GM12878 (cell line): ENCODE data around the gene ATF6. TPM values are rescaled to one million over a fixed set of nuclear protein-coding genes. Genes with fewer than 3 reads are reported as not detected.

Source experiments
- ATAC-seq: fragments of 200-7000 bp; cut with Tn5 transposase; 3 replicates; pipeline ENCODE4 v1.9.1; 2020; ENCODE audit warnings: mild to moderate bottlenecking, moderate library complexity
- BruUV-seq: library from RNA; stranded (reverse); fragments of 400-500 nt; replicated peaks from 2 replicates; lab custom pipeline; 2021; lab: Mats Ljungman, UMichigan
- CTCF ChIA-PET: fragments of 300-600 bp; sonication (Branson Sonifier 250); formaldehyde crosslinking; extraction: SDS; loops from one replicate; lab custom pipeline; 2021; ENCODE audit warnings: inconsistent platforms; lab: Yijun Ruan, JAX
- POLR2A ChIA-PET: fragments of 350-600 bp; formaldehyde crosslinking; extraction: SDS; loops from one replicate; lab custom pipeline; 2021; ENCODE audit warnings: inconsistent platforms; lab: Charles Lee
- RAD21 ChIA-PET: fragments of 300-600 bp; sonication (Branson Sonifier 250); formaldehyde crosslinking; loops from one replicate; lab custom pipeline; 2023; ENCODE audit warnings: antibody characterized with exemption; ENCODE audit not compliant: unreplicated experiment; lab: Charles Lee
- SMC1A ChIA-PET: fragments of 300-600 bp; sonication (Branson Sonifier 250); formaldehyde crosslinking; loops from one replicate; lab custom pipeline; 2023; ENCODE audit not compliant: unreplicated experiment, uncharacterized antibody; lab: Charles Lee
- DNase-seq: peaks from one replicate; pipeline ENCODE4 v3.0.0-alpha.2; 2011; ENCODE audit warnings: low read depth, low spot score
- FAIRE-seq: peaks from 3 replicates; lab custom pipeline; 2011; peaks lifted over from hg19 to GRCh38; lab: Jason Lieb, UNC
- H2AFZ ChIP-seq: 2 replicates; pipeline ENCODE4 v1.6.0; 2011; ENCODE audit warnings: low read depth, low read length, control low read depth; ENCODE audit not compliant: control insufficient read depth
- H3K27ac ChIP-seq: 2 replicates; pipeline ENCODE4 v1.5.1; 2011; ENCODE audit warnings: control low read depth; ENCODE audit not compliant: control insufficient read depth, insufficient read depth
- H3K27me3 ChIP-seq, 2 experiments: replicated peaks in 1 of 2; 2 replicates each; pipeline versions ENCODE4 v1.6.0 to v1.6.1; 2011; ENCODE audit warnings: low read length in 1 of 2; ENCODE audit not compliant: control insufficient read depth in 2 of 2, insufficient read depth in 2 of 2
- H3K36me3 ChIP-seq, 2 experiments: 2 replicates each; pipeline ENCODE4 v1.5.1; 2011; ENCODE audit warnings: low read length in 1 of 2; ENCODE audit not compliant: control insufficient read depth in 2 of 2, insufficient read depth in 2 of 2
- H3K4me1 ChIP-seq: 2 replicates; pipeline ENCODE4 v1.6.1; 2011; ENCODE audit warnings: mild to moderate bottlenecking, low read length, moderate library complexity, mixed read lengths; ENCODE audit not compliant: control insufficient read depth, insufficient read depth
- H3K4me2 ChIP-seq: 2 replicates; pipeline ENCODE4 v1.6.0; 2011; ENCODE audit warnings: control low read depth; ENCODE audit not compliant: control insufficient read depth, insufficient read depth
- H3K4me3 ChIP-seq: fragments of 200-600 bp; sonication (generic); 2 replicates; pipeline ENCODE4 v1.5.1; 2016
- H3K79me2 ChIP-seq: 2 replicates; pipeline ENCODE4 v1.6.0; 2011; ENCODE audit warnings: low read length; ENCODE audit not compliant: control insufficient read depth, insufficient read depth
- H3K9ac ChIP-seq: 2 replicates; pipeline ENCODE4 v1.8.0; 2011; ENCODE audit warnings: low read length, control low read depth, mixed read lengths; ENCODE audit not compliant: control insufficient read depth, insufficient read depth
- H3K9me3 ChIP-seq: replicated peaks from 3 replicates; pipeline ENCODE4 v1.5.1; 2011; ENCODE audit warnings: mild to moderate bottlenecking, low read length; ENCODE audit not compliant: control insufficient read depth, insufficient read depth
- H4K20me1 ChIP-seq: 2 replicates; pipeline ENCODE4 v1.6.0; 2011; ENCODE audit not compliant: control insufficient read depth, insufficient read depth
- BACH1 ChIP-seq: fragments of 450-650 bp; IDR thresholded peaks from 2 replicates; pipeline ENCODE4 v1.6.1; 2017; ENCODE audit warnings: mild to moderate bottlenecking, borderline replicate concordance
- BRCA1 ChIP-seq: IDR thresholded peaks from 2 replicates; pipeline ENCODE4 v1.6.1; 2011; ENCODE audit warnings: low read depth, low read length, improper control_type of control experiment
- CBX3 ChIP-seq: fragments of 200-600 bp; sonication (generic); IDR thresholded peaks from 2 replicates; pipeline ENCODE4 v1.6.1; 2016; ENCODE audit warnings: low read depth, borderline replicate concordance
- CBX5 ChIP-seq: sonication (generic); IDR thresholded peaks from 2 replicates; pipeline ENCODE4 v1.6.1; 2016; ENCODE audit warnings: low read depth, moderate library complexity, mild to moderate bottlenecking, inconsistent platforms
- EED ChIP-seq: sonication (generic); IDR thresholded peaks from 2 replicates; pipeline ENCODE4 v1.6.1; 2016; ENCODE audit warnings: antibody characterized with exemption, low read depth
- EZH2 ChIP-seq: IDR thresholded peaks from 2 replicates; pipeline ENCODE4 v1.6.1; 2012; ENCODE audit warnings: low read depth, mild to moderate bottlenecking, control low read depth, inconsistent platforms, low read length, borderline replicate concordance; ENCODE audit not compliant: control insufficient read depth
- MYB ChIP-seq: fragments of 150-350 bp; IDR thresholded peaks from 2 replicates; pipeline ENCODE4 v1.6.1; 2014; ENCODE audit warnings: mild to moderate bottlenecking, low read depth, low read length, borderline replicate concordance
- POLR2AphosphoS5 ChIP-seq: IDR thresholded peaks from 2 replicates; pipeline ENCODE4 v1.6.1; 2011; ENCODE audit warnings: mild to moderate bottlenecking, low read length, inconsistent platforms
- SRF ChIP-seq, 2 experiments: IDR thresholded peaks; 2 replicates each; pipeline ENCODE4 v1.6.1; 2011; ENCODE audit warnings: low read depth in 2 of 2, low read length in 2 of 2, mild to moderate bottlenecking in 1 of 2, moderate library complexity in 1 of 2
- WGBS: methylation state at CpG from one replicate; pipeline ENCODE4 v1.1.6; 2016; ENCODE audit warnings: low lambda C conversion rate; ENCODE audit not compliant: insufficient replicate concordance, insufficient coverage; ENCODE audit errors: missing lambda C conversion rate; 5-methylcytosine and 5-hydroxymethylcytosine counted together
- in situ Hi-C: fragments of 300-500 bp; cut with MboI; formaldehyde crosslinking; loops from 9 replicates; pipeline ENCODE4 v1.14.3; 2018; ENCODE audit warnings: mixed read lengths
- intact Hi-C: fragments of 100-400 bp; cut with micrococcal nuclease; formaldehyde crosslinking; loops from one replicate; pipeline ENCODE4 v1.14.2; 2022; ENCODE audit not compliant: unreplicated experiment
- polyA plus RNA-seq, 11 experiments: library from polyadenylated mRNA; depleted of rRNA in 4 of 11; unstranded in 6 of 11; stranded (reverse) in 5 of 11; fragments of >200 nt; fragmentation: Nextera tagmentation in 4 of 11; fragmentation: Illumina TruSeq in 1 of 11; extraction: Ambion mirVana in 4 of 11; extraction: Trizol in 1 of 11; gene quantifications; 1 replicate in 1 of 11; 2 replicates in 10 of 11; pipeline versions ENCODE4 v1.2.1 to v1.2.3, GENCODE V29; 2011 to 2016; ENCODE audit warnings: inconsistent platforms in 2 of 11, missing spikeins in 2 of 11, low read depth in 1 of 11
- total RNA-seq, 4 experiments: library from RNA; depleted of rRNA in 3 of 4; stranded (reverse); fragments of >200 nt in 3 of 4; fragmentation: Illumina TruSeq in 1 of 4; extraction: Trizol in 1 of 4; gene quantifications; 2 replicates each; pipeline versions ENCODE4 v1.2.1 to v1.2.3, GENCODE V29; 2013 to 2021
- TF ChIP-seq, protein P1 (sequence below): fragments of 450-650 bp; IDR thresholded peaks from 2 replicates; pipeline ENCODE4 v1.6.1; 2017; ENCODE audit warnings: low read depth, mild to moderate bottlenecking, moderate library complexity

Gene ATF6
- total and polyA plus RNA-seq, 10 of the 15 experiments (the other 5 are each of a cell fraction or from before 2014, with no cell fraction given) = 7.8 to 24.3 (median 14.7) TPM

GRCh38 chr1:161945306-161946060, 179.4 kb downstream of the ATF6 start:
- SMC1A ChIA-PET = no interaction called here
- H3K36me3 ChIP-seq = peaks cover 0 to 5% of the 10 kb centered on the region in 2 experiments; a peak in 2 of 4 replicates
- 98% methylated on average over 3 of the region's 3 CpGs for WGBS
- ATAC-seq (no peak), DNase-seq (no peak), FAIRE-seq (no peak)
- POLR2A ChIA-PET = no interaction called here
- no peak for TF ChIP-seq POLR2AphosphoS5
- TF ChIP-seq EZH2 = no peak
- no peak for TF ChIP-seq MYB
- no peak for TF ChIP-seq CBX3
- no peak for TF ChIP-seq CBX5
- no peak for TF ChIP-seq SRF (IDR thresholded peaks at IDR 0.05; ENCODE audit: low read depth in 2 of 2, low read length in 2 of 2)
- TF ChIP-seq EED = no peak
- TF ChIP-seq, protein P1, sequence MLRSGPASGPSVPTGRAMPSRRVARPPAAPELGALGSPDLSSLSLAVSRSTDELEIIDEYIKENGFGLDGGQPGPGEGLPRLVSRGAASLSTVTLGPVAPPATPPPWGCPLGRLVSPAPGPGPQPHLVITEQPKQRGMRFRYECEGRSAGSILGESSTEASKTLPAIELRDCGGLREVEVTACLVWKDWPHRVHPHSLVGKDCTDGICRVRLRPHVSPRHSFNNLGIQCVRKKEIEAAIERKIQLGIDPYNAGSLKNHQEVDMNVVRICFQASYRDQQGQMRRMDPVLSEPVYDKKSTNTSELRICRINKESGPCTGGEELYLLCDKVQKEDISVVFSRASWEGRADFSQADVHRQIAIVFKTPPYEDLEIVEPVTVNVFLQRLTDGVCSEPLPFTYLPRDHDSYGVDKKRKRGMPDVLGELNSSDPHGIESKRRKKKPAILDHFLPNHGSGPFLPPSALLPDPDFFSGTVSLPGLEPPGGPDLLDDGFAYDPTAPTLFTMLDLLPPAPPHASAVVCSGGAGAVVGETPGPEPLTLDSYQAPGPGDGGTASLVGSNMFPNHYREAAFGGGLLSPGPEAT = no peak
- no peak for TF ChIP-seq BACH1
- TF ChIP-seq BRCA1 = no peak
- CTCF ChIA-PET = interaction anchor here (1.0 kb wide), 1 partner anchor 12 kb away, joined by 3 read pairs; no protein-coding TSS in a partner anchor
- intact Hi-C loops = no loop called here
- H3K4me1 ChIP-seq = no peaks in the 10 kb centered on the region
- H3K27ac ChIP-seq = no peak overlapping the region
- H3K27me3 ChIP-seq = no peaks in the 10 kb centered on the region
- no peaks in the 10 kb centered on the region for H4K20me1 ChIP-seq
- BruUV-seq = no TSS peak
- no peaks in the 10 kb centered on the region for H3K9me3 ChIP-seq
- no peak overlapping the region for H2AFZ ChIP-seq
- no peak overlapping the region for H3K9ac ChIP-seq
- H3K4me3 ChIP-seq = no peak overlapping the region
- RAD21 ChIA-PET = no interaction called here
- in situ Hi-C loops = no loop called here
- no peak overlapping the region for H3K4me2 ChIP-seq
- H3K79me2 ChIP-seq = no peaks in the 10 kb centered on the region
